CD4-positive, alpha-beta T cell treated with Interleukin-1 beta for 1 hour (primary cell): Measurements from ENCODE around the gene EIPR1.

ENCODE experiments used
- DNase-seq, 2 donors: peaks; one replicate each; pipeline ENCODE4 v3.0.0-alpha.2; 2020 to 2022

EIPR1 gene

DNA sequence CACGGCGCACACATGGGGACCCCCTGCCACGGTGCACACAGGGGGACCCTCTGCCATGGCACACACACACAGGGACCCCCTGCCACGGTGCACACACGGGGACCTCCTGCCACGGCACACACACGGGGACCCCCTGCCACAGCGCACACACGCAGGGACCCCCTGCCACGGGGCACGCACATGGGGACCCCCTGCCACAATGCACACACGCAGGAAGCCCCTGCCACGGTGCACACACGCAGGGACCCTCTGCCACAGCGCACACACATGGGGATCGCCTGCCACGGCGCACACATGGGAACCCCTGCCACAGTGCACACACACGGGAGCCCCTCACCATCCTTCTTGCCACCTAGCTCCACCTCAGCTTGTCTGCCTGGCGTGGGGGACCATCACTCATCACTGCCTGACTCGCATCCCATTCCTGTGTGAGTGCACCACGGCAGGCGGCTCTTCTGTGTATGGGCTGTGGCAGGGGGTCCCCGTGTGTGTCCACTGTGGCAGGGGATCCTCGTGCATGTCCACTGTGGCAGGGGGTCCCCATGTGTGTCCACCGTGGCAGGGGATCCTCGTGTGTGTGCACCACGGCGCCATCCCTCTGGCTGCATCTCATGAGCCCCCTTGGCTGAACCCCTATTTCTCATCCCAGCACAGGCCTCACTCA is 206.7 kb downstream of the EIPR1 start:
- no peak for DNase-seq

- DNase-seq = no peak
Measured at GRCh38 chr2:3169106-3169870, 208.3 kb downstream of the EIPR1 start.

GRCh38 chr2:3168230-3168891 is 209.3 kb downstream of the EIPR1 start:
- DNase-seq = no peak

DNA sequence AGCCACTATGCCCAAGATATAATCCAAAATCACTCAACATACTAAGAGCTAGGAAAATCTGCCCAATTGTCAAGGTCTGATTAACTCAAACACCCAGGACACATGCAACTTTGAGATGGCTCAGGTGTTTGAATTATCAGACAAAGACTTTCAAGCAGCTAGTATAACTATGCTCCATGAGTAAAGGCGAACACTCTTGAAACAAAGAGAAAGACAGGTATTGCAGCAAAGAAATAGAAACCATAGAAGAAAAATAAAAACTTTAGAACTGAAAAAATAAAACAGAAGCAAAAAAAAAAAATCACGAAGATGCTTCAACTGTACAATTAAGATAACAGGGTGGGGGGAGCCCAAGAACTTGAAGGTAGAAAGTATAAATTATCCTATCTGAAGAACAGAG is 214.2 kb downstream of the EIPR1 start:
- no peak for DNase-seq

DNA sequence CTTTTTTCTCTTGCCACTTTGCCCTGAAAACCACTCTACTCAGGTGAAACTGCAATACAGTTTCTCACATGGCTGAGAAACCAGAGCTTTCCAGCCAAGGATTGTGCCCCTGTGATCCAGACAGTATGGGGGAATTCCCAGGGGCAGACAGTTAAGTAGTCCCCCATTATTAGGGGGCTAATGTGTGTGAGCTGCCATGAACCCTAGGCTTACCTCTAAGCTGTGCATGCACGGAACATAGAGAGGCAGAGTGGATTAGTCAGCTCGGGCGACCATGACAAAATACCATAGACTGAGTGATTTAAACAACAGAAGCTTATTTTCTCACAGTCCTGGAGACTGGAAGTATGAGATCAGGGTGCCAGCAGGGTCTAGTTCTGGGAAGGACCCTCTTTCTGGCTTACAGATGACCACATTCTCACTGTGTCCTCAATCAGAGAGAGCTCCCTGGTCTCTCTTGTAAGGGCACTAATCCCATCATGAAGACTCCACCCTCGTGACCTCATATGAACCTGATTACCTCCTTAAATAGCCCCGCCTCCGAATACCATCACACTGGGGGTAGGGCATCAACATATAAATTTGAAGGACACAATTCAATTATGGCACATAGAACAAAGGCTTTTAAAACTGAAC is 215.1 kb downstream of the EIPR1 start:
- no peak for DNase-seq

- DNase-seq = no peak
Measured at GRCh38 chr2:3160751-3161330, 216.8 kb downstream of the EIPR1 start.

DNA sequence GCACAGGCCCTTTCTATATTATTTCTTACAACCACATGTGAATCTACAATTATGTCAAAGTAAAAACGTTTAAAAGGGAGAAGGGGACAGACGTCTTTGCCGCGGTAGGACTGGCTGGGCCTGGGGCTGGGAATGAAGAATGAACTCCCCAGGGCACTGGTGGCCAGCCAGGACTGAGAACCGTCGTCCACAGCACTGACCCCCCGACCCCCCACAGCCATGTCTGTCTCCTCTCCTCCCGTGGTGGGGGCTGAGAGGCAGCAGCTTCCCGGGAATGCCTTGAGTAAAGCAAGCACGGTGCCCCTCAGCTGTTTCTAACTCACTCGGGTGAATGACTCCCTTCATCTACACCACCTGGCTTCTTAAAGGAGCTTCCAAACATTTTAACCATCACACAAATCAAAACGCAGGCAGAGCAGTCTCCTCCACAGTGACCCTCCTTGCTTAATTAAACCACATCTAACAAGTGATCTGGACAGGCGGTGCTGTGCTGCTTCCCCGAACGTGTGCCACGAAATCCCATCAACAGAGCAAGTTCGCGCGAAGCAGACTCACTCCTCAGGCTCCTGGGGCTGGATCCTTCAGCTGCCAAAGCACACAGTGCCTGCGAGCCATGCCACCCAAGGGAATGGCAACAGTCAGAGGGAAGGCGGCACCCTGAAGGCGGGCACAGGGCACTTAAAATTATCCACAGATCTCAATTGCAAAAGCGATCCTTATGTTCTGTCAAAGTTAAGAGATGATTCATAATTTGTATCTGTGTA is 217.7 kb downstream of the EIPR1 start:
- DNase-seq = no peak

DNA sequence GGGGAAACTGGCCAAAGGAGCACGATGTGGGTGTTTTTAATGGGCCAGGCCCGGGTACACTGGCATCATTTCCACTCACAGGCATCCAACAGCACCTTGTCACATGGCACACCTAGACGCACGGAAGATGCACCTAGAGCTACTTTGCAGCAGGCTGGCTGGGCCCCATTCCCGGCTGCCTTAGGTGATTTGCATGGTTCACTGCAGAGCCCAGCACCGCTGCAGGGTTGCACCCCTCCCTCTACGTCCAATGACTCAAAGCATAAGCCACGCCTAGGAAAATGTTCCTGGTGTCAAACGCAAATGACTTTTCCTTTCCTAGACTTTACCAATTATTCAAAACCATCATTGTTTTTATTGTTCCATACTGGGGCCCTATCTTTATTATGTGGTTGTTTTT is 222.9 kb downstream of the EIPR1 start:
- no peak for DNase-seq

DNA sequence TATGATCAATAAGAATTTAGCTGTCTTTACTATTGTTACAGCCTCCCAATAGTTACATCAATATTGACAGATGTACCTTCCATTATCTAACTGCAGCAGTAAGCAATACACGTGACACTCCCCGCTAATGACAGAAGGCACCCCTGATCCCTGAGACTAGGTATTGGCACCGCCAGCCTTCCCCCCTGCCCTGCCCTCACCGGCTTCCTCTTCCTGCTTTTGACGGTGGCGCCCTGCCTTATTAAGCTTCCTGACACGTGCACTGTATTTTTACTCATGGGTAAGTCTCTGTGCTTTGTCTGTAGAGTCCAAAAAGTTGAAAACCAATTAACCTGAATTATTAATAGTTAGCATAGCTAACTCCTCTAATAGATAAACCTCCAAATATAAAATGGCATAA is 223.5 kb downstream of the EIPR1 start:
- DNase-seq = no peak

GRCh38 chr2:3151153-3151918 is 226.3 kb downstream of the EIPR1 start:
- peak in 1 of 2 donors; percentile 33 for DNase-seq

DNA sequence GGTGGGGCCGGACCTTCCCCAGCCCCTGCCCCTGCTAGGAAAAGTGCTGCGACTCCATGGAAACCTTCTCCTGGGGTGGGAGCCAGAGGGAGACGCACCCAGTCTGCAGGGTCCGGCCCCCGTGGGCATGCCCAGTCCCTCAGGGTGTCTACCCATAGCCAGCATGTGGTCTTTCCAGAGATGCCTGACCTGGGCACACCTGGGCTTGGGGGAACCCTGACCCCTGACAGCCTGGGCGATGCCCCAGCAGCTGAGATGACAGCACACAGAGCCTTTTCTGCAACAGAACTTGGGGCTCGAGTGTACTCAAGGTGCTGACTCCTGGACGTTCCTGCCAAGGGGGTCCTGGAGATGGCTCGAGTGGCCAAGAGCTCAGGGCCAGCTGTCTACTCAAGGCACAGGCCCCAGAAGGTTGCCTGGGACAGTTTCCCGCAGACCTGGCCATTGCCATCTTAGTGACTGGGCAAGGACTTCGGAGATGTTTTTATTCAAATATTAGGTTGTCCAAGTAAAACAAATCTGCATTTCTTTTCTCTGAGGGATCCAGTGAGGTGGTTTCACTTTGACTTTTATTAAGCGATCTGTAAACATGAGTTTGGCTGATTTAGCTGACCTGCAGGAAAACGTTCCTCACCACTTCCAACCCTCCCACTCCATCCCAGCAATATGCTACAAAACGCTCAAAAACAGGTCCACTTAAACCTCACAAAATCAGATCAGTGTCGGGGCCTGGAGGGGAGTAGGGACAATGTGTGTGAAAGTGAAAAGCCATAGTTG is 228.0 kb downstream of the EIPR1 start:
- DNase-seq = no peak

- no peak for DNase-seq
Measured at GRCh38 chr2:3148716-3149115, 228.9 kb downstream of the EIPR1 start.

- DNase-seq = no peak
Measured at GRCh38 chr2:3147651-3148530, 229.7 kb downstream of the EIPR1 start.

GRCh38 chr2:3146772-3147650 is 230.6 kb downstream of the EIPR1 start:
- no peak for DNase-seq

- no peak for DNase-seq
Measured at GRCh38 chr2:3146175-3146574, 231.4 kb downstream of the EIPR1 start.

DNA sequence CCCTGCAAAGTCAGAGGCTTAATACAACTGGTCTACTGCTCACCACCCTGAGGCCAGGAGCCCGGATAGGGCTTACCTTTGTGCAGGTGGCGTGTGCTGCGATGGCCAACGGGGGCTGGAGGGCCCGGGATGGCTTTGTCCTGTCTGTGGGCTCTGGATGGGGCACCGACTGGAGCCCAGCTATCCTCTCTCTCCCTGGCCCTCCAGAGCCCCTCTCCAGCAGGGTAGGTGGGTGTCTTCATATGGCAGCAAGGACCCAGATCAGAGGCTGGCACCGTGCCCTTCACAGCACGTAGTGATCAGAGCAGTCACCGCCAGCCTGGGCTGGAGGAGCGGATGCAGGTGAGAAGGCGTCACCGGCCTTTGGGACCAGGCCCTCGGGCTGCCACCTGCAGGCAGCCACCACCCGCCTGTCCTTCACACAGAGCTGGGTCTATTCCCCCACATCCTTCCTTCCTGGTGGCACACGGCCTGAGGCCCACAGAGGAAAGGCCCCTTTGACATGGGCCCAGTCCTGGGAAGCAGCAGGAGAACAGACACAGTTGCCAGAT is 232.1 kb downstream of the EIPR1 start:
- DNase-seq = no peak

GRCh38 chr2:3144856-3145255 is 232.8 kb downstream of the EIPR1 start:
- no peak for DNase-seq

DNA sequence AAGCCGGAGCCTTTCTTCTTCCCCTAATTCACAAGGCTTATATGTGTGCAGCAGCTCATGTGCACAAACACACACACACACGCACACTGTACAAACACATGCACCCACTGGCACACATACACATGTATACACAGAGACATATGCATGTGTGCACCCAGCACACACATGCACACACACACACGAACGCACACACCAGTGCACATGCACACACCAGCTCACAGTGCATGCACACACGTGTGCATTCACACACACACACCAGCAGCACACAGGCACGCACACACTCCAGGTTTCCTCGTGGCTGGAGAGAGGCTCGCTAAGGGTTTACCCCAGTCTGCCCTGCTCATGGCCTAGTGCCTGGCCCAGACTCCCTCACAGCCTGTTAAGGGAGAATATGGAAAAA is 234.0 kb downstream of the EIPR1 start:
- no peak for DNase-seq
